Left forelimb (tissue), 1 donor: Measurements from ENCODE around the gene NUMA1.
A peak's percentile ranks its signal among the peaks of the same experiment; 100 is the strongest.

Experiments
- DNase-seq: peaks from one replicate; pipeline ENCODE4 v3.0.0-alpha.2; 2018; ENCODE audit warnings: low spot score

Gene NUMA1

DNA sequence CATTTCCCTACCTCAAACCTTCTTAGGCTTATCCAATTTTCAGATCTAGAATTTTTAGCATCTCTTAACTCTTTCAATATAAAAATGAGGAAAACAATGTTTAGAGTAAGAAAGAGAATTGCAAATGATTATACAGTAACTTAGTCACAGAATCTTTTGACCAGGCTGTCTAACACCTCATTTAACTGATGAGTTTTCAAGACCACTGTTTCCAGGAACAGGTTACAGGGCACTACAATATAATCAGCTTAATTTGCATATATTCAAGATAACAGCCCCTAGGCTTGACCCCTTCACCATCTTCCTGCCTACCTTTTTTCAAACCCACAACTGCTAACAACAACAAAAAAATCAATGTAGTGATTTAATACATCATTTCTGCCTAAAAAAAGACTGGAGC lies 12.7 kb downstream of the NUMA1 start:
- DNase-seq = no peak

DNA sequence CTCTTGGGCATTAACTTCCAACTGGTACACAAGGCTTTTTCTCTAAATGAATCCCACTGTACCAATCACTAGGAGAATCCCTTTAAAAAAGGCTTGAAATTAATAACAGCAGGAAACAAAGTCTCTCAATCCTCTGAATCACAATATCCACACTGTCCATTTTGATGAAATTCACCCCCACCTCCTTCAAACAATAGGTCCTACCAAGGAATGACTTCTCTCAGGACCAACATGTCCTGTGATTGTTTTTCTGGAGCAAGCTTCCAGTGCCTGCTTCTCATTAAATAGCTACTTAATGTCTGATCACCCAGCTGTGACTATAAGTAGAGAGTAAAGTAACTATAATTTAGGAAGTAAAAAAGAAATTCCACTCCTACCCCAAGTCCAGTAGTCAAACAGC lies 13.1 kb downstream of the NUMA1 start:
- no peak for DNase-seq

DNA sequence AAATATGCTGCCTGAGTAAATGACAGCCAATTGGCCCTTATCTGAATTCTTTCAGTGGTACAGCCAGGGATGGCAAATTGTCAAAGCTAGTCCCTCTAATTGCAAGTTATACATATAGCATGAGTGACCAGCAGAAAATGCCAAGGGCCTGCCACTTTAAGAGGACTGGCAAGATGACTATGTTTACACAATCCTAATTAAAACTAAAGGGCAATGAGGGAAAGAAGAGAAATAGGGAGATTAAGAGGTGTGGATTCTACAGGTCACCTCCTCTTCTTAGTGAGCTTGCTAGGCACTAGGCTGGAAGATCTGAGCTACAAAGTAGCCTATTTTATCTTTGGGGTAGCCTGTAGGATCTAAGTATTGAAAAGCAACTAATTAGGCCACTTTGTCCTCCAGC lies 13.5 kb downstream of the NUMA1 start:
- DNase-seq = no peak

DNA sequence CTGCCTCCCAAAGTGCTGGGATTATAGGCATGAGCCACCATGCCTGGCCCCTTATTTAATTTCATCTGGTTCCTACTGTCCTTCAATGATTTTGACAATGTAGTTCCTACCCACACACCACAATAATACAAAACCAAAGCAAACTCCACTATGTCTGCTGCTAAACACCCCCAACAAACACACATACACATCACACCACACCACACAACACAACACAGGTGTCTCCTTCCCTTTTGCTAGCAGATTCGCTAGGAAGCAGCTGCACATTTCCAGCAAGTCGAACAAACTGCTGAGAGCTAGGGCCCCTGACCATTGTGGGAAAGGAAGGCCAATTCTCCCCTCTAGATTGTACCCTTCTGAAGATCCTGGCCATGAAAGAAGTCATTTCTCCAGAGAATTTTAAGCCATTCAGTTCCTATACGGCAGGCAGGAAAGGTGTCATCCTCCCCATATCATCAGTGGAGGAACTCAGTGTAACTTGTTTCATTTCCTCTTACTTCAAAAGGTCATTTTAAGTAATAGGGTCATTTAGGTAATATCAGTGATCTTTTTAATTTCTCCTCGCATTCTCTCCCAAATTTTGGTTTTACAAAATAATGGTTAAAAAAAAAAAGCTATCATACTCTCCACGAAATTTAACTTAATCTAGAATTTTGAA lies 18.5 kb downstream of the NUMA1 start:
- DNase-seq = no peak

DNA sequence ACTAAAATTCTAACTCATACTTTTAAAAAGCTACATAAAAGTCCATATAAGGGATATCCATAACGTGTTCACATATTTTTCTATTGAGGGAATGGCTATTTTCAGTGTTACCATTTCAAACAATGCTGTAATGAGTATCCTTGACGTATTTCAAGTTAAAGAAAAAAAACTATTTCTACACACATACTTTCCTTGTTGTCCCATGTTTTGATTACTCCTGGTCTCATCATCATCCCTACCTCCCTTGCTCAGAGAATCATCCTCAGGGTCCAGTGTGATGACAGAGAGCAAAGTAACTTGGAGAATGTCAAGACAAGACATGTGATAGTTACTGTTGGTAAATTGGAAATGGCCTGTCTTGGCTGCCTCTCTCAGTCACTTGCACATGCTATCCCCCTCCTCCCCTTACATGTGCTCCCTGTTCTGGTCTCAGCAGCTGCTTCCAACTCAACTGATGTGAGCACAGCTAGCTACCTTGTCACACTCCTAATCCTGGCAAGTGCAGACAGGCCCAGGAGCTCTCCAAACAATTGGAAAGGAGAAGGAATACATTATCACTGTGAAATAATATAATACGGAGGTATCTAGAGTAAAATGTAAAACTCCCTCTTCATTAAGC lies 21.8 kb downstream of the NUMA1 start:
- DNase-seq = no peak

DNA sequence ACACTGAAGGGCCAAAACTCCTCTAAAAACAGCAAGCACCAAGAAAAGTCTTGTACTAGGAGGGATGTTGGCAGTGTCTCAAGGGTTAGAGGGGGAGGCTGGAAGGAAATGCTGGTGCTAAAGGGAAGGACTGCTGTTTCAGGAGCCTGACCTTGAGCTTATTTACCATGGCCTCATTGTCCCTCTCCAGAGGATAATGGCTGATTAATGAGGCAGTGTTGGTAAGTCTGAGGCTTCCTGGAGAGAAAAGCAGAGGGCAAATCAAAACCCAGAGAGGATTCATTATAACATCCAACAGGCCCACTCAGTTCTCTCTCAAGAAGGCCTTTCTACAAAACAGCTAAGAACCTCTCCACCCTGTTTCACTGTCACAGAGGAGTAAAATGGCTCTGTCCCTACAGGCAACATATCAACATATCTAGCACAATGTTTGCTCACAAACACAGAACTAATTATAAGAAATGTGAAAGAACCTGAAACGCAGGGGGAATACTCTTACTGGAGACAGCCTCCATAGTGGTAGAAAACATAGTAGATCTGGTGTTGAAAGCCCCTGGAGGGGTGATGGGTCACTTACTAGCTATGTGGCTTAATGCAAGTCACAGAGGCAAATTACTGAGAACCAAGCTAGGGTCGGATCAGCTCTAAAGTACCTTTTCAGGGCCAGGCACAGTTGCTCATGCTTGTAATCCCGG lies 31.4 kb downstream of the NUMA1 start:
- no peak for DNase-seq

DNA sequence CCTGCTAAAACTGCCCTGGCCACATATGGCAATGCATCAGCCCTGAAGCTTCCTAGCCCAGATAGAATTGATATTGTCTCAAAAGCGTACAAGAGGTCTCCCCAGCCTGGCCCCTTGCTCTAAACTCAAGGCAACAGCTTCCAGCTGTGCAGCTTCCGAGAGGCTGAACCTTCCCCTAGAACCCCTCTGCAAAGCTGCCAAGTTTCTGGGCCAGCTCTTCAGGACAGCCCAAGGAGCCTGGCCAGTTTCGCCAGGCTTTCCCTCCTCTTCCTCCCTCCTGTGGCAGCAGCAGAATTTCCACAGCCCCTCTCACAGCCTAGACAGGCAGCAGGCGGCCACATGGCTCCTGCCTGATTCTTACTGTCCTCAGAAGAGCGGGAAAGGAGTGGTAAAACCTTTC lies 34.5 kb downstream of the NUMA1 start:
- no peak for DNase-seq

DNA sequence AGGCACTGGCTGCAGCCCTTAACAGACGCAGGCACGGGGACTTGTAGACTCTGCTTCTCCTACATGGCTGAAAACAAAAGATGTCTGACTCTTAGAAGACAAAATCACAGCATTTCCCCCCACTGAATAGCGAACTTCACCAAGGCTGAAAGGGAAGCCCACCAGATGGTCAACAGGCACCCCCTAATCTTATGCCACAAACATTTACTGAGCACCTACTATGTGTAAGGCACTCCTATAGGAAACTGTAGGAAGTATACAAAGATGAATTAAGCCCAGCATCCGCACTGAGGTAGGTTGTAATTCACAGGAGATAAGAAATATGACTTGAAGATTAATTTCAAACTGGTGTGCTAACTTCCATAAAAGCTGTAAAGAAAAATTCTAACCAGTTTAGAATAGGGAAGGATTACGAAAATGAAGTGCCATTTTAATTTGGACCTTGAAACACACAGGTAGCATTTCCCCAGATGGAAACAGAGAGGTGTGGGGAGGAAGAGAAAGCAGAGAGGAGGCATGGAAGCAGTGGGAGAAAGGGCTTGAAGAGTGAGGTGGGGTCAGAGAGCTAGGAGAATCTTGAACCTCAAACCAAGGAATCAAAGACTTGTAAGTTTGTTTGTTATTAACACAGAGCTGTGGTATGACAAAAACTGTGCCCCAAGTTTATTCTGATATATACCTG lies 38.1 kb downstream of the NUMA1 start:
- DNase-seq = no peak

DNA sequence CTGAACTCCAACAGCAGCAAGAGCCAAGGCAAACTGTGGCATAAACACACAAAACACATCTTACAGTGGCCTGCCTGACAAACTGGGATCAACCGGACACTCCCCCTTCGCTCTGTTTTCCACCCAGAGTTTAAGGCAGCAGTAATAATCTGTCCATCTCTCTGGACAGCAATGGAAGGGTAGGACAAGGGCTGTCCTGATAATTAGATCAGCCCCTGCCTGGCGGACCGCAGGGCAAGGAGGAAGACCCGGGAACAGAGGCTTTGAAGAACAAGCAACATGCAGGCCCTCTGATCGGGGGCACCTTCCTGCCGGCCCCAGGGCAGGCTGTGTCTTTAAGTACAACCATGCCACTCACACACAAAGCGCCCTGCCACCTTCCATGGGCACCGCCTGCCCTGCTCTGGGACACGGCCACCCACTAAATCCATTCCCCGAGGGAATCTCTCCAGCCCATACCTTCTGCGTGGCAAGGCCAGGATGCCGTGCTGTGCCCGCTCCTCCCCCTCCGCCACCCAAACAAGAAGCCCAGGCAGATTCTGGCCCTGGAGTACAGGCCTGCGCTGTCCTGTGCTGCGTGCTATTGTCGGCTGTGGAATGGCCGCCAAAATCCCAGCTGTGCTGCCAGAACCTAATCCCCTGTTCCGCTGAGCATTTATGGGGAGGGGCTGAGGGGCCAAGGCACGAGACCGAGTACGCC lies 38.8 kb downstream of the NUMA1 start:
- peak; percentile 90 for DNase-seq

DNA sequence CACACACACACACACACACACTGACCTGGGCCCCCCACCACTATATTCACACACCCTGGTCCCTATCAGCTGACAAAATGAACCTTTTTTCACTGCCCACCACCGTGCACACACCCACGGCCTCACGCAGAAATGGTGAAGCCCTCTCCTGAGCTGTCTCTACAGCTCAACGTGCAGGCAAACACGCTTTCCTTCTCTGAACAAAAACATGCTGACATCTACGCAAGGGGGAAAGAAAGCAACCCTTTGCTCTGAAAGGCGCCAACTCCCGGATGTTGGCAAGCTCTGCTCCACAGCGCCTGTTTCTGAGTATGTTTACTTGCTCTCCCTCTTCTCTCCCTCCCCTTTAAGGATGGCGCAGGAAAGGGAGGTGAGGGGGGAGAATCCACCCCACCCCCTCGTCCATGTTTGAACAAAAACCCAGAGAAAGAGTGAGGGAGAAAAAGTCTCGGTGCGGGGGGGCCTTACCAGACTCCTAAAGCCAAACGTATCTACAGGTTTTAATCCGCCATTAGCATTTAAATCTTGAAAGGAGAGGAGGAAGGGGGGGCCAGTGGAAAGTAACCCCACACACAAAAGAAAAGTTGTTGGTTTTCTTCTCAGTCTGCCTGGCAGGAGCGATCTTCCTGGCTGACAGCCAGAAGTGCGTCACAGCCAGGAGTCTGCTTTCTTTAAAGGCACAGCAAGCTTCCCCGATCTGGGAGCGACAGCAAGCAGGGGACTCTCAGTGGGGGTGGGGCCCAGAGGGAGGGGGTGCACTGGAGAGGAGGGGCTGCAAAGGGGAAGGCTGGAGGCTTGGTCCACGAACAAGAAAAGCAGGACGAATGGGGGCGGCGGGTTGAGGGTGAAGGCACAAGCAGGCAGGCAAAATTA lies 39.6 kb downstream of the NUMA1 start:
- peak; percentile 97 for DNase-seq

DNA sequence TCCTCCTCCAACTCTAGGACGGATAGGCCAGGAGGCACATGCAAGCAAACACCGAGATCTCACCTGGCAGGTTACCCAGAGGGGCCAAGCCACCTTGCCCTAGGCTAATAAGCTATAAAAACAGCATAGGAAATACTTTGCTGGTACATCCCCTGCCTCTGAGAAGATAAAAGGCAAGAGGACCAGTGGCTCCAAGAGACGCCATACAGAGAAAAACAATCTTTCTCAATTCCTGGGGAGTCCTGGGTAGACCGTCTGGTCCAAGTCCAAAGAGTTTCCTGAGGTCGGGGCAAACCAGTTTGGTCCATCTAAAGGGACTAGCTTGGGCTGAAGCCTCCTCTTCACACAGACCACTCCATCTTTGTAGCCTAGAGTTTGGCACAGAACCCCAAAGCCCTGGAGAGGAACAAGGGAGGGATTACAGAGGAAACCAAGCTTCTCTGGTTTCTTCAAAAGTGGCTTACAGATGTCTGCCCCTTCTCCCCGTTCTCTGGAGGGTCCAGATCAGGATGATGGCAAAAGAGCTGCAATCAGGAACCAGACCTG lies 40.4 kb downstream of the NUMA1 start:
- DNase-seq = no peak

DNA sequence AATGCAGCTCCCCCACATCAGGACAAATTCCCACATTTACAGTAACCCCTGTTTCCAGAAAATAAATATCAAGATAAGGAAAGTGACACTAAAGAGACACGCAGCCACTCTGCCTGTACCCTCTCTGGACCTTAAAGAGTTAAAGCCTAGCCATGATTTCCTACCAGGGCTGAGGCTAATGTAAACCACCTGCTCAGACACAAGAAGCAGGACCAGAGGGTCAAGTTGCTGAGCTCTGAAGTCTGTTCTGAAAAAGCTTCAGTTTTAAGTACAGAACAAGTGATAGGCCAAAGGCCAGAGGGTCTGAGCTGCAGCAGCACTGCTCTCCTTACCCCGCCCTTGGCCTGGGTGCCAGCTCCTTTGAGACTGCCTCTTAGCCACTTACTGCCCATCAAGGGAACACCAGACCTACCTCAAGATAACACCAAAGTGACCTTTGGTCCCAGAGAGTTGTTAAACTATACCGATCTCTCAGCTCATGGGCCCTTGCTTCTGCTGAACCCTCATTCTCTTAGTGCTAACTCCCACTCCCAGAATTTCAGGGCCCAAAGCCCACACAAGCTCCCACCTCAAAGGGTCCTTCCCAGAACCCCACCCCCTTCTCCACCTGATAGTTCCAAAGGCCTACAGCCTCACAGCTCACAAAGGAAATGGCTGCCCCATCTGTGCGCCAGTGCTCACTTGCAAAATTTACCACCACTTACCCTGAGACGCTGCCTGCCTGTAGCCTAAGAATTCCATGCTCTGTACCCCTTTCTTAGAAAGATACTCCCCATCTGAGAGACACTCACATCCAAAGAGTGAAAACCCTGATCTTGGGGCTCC lies 41.1 kb downstream of the NUMA1 start:
- no peak for DNase-seq

DNA sequence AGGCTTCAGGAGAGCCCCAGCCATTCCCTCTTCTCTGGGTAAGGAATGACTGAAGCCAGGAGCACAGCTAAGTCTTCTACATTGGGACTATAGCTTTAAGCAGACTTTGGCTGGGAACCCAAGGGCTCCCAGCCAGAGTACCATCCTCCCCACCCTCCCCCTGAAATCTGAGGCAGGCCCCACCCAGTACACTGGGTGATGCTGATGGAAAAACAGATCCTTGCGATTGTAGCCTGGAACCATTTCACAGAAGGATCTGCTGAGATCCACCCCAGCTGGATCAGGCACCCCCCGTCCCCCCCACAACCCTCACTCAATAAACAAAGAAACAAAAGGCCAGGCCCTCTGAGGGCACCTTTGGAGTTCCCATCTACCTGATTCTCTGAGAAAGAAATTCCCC lies 41.9 kb downstream of the NUMA1 start:
- DNase-seq = no peak

DNA sequence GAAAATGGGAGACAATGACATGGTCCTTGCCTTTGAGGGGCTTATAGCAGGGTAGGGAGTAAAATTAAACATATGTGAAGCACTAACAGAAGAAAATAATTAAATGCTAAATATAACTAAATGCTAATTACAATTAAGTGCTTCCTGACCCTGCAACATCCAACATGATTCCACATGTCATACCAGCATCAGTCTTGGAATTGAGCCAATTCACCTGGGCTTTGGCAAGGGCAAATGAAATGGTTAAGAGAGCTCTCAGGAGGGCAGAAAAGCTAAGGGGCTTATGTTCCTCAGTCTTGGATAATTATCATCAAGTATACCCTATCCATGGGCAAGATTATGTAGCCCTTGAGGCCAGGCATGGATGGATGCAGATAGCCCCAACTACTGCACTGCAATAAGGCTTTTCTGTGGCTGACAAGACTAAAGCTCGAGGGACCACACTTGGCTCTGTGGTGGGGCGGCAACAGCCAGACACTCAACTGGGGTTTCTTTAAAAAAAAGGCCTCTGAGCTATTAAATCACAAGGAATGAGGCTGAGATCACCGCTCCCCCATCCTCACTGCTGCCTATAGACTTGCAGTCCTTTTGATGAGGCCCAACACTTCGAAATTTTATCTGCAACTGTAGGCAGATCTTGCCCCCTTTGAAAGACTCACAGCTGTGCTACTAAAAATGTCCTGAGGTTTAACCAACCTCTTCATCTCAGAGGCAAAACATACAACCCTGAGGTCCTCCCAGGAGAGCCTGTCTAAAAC lies 42.6 kb downstream of the NUMA1 start:
- DNase-seq = no peak

DNA sequence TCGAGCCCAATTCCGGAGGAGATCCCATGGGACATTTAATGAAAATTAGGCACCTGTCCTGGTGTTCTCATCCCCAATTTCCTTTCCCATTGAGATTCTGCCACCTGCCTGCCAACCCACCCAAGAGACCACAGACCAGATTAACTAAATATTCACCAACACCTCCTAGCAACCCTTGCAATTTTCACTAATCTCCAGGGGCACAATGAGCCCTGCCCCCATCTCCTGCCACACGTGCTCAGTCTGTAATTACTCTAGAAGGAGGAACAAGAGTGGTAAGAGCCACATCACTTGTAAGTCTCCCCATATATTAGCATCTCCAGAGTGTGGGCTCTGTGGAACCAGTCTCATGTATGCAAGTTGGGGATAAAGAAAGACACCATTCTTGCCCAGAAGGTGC lies 43.7 kb downstream of the NUMA1 start:
- DNase-seq = no peak

DNA sequence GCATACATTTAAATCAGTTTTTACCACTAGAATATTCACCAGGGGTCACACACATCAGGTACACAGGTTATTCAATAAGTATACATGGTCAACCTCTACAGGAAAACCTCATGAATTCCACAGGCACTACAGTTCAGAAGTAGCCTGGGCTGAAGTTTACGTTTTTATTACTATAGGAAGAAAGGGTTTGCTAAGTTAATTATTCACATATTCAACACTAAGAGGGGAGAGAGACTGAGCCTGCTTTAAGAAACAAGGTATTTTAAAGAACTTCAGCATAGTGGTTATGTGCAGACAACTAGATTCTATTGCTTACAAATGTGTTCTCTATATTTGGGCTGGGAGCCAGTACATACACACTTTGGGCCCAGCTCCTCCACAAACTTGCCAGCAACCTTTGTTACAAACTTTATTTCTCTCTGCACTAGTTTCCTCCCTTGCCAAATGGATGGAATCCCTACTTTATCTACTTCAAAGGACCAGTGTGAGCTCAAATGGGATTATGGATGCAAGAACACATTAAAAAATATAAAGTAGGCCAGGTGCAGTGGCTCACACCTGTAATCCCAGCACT lies 49.8 kb downstream of the NUMA1 start:
- no peak for DNase-seq

DNA sequence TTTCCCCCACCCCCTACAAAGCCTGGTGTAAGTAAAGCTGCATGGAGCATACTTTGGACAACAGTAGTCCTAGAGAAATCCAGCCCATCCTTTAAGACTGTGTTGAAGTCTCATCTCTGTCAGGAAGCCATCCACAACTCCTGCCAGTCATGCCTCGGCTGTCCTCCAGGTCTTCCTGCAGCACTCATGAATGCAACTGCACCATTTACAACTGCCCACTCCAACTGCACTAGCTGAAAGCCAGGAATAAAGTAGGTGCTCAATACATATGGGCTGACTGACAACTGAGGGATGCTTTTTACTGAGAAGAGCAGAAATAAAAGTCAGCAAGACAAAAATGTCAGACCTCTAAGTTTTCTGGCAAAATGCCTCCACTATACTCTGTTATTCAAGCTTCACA lies 54.3 kb downstream of the NUMA1 start:
- DNase-seq = no peak

DNA sequence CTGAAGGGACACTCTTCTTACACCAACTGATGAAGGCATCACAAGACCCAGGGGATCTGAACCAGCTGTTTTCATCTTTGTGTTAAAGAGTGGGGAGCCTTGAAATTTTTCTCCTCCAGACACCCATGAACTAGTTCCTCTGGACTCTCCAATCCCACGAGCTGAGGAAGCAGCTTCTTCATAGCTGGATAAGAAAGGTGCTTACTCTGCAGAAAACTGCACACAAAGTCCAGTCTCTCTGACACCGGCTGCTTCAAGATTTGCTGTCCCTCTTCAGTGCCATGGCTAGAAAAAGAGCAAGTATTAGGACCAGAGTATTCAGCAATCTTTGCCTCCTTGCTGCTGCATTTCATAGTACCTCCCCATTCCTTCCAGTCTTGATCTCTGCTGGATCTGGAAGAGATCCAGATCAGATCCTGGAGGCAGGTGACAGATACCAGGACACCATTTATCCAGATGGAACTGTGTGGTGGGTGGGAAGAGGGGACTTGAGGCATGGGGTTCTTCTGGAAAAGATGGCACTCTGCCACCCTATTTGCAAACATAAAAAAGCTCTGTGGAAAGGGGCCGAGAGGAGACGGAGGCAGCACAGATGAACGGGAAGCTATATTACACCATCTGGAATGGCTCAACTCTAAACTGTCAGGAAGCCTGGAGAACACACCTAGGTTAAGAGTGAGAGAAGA lies 56.1 kb downstream of the NUMA1 start:
- no peak for DNase-seq
